Muscle layer of duodenum (tissue), 2 donors: ENCODE measurements around the gene ZYG11B.
"Not testable (repeated sequence)": the region's sequence is repeated elsewhere in the genome, so short reads cannot be mapped to it uniquely, and the experiment has no call there.

Experiments used
- H3K27ac ChIP-seq: one replicate; pipeline ENCODE4 v1.7.0; 2013; ENCODE audit warnings: mild to moderate bottlenecking, low read length
- H3K27me3 ChIP-seq: one replicate; pipeline ENCODE4 v1.7.0; 2013; ENCODE audit warnings: low read depth, mild to moderate bottlenecking, control low read depth, low read length
- H3K36me3 ChIP-seq, 2 donors: one replicate each; pipeline ENCODE4 v1.7.0; 2013; ENCODE audit warnings: low read length in 2 of 2, control low read depth in 1 of 2, mild to moderate bottlenecking in 1 of 2; ENCODE audit not compliant: insufficient read depth in 2 of 2, control insufficient read depth in 1 of 2
- H3K4me1 ChIP-seq, 2 donors: one replicate each; pipeline ENCODE4 v1.7.0; 2013; ENCODE audit warnings: low read length in 2 of 2, mild to moderate bottlenecking in 2 of 2, control low read depth in 1 of 2, moderate library complexity in 1 of 2; ENCODE audit not compliant: insufficient read depth in 2 of 2, control insufficient read depth in 1 of 2
- H3K4me3 ChIP-seq, 2 donors: one replicate each; pipeline ENCODE4 v1.7.0; 2013; ENCODE audit warnings: low read length in 2 of 2, low read depth in 1 of 2, mild to moderate bottlenecking in 1 of 2
- H3K9me3 ChIP-seq, 2 donors: one replicate each; pipeline ENCODE4 v1.7.0; 2013; ENCODE audit warnings: low read length in 2 of 2, control low read depth in 1 of 2, mild to moderate bottlenecking in 1 of 2; ENCODE audit not compliant: control insufficient read depth in 1 of 2
- donor health status: healthy.

ZYG11B gene

DNA sequence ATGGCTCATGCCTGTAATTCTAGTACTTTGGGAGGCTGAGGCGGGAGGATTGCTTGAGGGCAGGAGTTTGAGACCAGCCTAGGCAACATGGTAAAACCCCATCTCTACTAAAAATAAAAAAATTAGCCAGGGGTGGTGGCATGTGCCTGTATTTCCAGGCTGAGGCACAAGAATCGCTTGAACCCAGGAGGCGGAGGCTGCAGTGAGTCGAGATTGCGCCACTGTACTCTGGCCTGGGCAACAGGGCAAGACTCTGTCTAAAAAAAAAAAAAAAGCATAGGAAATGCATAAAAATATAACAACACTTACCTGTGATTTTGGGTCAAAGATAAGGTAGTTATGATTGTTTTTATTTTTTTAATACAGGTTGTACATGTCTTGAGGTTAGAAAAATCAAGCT lies 94.6 kb downstream of the ZYG11B start:
- H3K36me3 ChIP-seq = peaks cover 17 to 48% of the 10 kb centered on the region in 2 donors
- H3K9me3 ChIP-seq, H3K4me1 ChIP-seq, H3K27ac ChIP-seq, H3K4me3 ChIP-seq, H3K27me3 ChIP-seq: not testable (repeated sequence)

DNA sequence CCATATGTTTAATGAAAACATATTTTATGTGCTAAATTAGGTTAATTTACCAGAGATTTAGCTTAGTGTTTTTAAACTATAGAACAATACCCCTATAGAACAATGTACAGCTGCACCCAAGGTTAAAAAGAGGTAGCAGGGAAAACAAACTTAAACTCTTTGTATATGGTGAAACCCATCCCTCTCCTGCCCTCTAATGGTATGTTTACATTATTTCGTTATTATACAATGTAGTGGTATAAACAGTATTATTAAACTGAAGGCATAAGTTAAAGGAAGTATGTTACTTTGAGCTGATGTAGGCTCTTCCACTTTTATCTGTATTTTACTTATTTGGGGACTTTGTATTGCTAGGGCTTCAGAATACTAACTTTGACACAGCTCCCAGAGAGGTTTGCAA lies 99.6 kb downstream of the ZYG11B start:
- Histone ChIP-seq H3K27ac (no peak overlapping the region), H3K4me1 (no peaks in the 10 kb centered on the region), H3K36me3 (peaks cover 7 to 18% of the 10 kb centered on the region in 2 donors), H3K9me3 (no peaks in the 10 kb centered on the region), H3K27me3 (no peaks in the 10 kb centered on the region), H3K4me3 (no peak overlapping the region)

DNA sequence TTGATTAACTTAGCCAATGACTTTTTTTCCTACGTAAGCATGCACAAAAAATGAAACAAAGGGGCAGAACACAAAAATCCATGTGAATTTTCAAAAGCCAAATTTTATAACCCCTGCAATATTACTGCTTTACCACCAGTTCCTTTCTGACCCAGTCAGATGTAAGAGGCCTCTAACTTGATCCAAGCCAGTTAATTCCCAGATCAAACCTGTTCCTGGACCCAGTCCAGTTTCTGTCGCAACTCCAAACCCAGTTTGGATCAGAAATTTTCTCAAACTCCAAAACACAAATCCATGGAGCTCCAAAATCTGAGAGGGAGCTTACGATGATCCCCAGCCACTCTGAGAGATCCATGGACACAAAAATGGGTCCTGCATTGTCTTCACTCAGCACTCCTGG lies 108.5 kb downstream of the ZYG11B start:
- no peak overlapping the region for H3K27ac ChIP-seq

DNA sequence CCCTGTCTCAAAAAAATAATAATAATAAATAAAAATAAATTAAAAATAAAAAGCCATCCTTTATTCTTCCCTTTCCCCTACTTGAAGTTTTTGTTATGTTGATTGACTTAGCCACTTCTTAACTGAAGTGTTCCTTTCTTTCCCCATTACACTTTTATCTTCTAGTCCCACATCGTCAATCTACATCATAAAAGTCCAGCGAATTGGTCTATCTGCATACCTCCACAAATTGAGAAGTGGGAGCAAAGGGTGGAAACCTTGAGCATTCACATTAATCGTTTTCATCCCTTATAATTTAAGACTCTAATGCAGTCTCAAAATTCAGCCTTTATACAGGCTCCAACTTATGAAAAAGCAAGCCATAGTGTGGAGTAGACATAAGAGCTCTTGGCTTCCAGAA lies 109.8 kb downstream of the ZYG11B start:
- Histone ChIP-seq H3K4me1 (no peaks in the 10 kb centered on the region), H3K36me3 (no peaks in the 10 kb centered on the region), H3K27ac (no peak overlapping the region), H3K27me3 (no peaks in the 10 kb centered on the region), H3K4me3 (no peak overlapping the region), H3K9me3 (no peaks in the 10 kb centered on the region)

More for the DNA sequence above, 108.5 kb downstream of the ZYG11B start:
- no peaks in the 10 kb centered on the region for H3K9me3 ChIP-seq
- H3K4me1 ChIP-seq = no peaks in the 10 kb centered on the region
- H3K36me3 ChIP-seq = no peaks in the 10 kb centered on the region
- H3K27me3 ChIP-seq = no peaks in the 10 kb centered on the region
- H3K4me3 ChIP-seq = no peak overlapping the region

DNA sequence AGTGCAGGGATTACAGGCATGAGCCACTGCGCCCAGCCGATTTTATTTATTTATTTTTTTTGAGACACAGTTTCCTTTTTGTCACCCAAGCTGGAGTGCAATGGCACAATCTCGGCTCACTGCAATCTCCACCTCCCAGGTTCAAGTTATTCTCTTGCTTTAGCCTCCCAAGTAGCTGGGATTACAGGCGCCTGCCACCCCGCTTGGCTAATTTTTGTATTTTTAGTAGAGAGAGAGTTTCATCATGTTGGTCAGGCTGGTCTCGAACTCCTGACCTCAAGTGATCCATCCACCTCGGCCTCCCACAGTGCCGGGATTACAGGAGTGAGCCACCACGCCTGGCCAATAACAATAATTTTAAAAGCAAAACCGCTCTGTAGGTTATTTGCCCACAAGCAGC lies 112.9 kb downstream of the ZYG11B start:
- not testable (repeated sequence) for H3K36me3 ChIP-seq, H3K4me3 ChIP-seq, H3K27me3 ChIP-seq, H3K27ac ChIP-seq, H3K9me3 ChIP-seq
- peaks cover 0 to 12% of the 10 kb centered on the region in 2 donors for H3K4me1 ChIP-seq

DNA sequence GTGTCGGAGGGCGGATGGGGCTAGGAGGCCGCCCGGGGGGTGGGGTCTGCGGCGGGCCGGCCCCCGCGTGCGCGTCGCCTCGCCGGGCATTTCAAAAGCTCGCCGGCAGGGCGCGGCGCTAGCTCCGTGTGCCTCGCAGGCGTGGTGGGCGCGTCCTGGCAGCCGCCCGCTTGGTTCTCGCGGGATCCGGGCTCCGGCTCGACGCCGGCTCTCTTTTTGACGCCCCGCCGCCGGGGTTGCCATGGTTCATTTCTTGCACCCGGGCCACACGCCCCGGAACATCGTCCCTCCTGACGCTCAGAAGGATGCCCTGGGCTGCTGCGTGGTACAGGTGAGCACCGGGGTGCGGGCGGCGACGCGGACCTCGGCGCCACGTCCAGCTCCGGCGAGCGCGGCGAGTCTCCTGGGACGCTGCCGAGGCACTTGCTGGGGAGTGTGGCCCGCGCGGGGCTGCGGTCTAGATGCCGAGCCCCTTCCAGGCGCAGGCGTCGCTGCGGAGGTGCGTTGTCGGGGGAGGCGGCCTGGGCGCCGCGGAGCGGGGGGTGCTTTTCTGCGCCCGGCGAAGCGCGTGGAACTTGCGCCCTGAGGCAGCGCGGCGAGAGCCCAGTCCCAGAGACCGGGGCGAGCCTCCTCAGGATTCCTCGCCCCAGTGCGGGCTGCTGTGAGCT lies 116.5 kb downstream of the ZYG11B start, which contains the start of gene ZYG11A:
TSS of gene ZYG11A (plus strand) at position 118 of the 668 bp plus-strand sequence. CDS start at position 242, 124 bp downstream.
- peaks cover 0 to 12% of the 10 kb centered on the region in 2 donors for H3K4me1 ChIP-seq
- no peak within 1 kb of the TSS for H3K27ac ChIP-seq
- no peaks in the 10 kb centered on the region for H3K9me3 ChIP-seq
- no peaks in the 10 kb centered on the region for H3K36me3 ChIP-seq
- peaks cover 10% of the 10 kb centered on the region for H3K27me3 ChIP-seq
- H3K4me3 ChIP-seq = peak within 1 kb of the TSS in 1 of 2 donors; percentile 63

DNA sequence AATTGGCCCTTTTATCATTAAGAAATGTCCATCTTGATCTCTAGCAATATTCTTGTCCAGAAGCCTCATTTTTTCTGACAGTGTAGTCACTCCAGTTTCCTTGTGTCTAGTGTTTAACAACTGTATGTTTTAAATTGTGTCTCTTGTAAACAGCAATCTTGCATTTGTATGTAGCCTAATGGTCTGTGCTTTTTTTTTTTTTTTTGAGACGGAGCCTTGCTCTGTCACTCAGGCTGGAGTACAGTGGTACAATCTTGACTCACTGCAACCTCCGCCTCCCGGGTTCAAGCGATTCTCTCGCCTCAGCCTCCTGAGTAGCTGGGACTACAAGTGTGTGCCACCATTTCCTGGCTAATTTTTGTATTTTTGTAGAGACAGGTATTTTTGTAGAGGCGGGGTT lies 118.9 kb downstream of the ZYG11B start:
- peaks cover 0 to 12% of the 10 kb centered on the region in 2 donors for H3K4me1 ChIP-seq
- H3K27me3 ChIP-seq, H3K9me3 ChIP-seq, H3K36me3 ChIP-seq, H3K4me3 ChIP-seq, H3K27ac ChIP-seq: not testable (repeated sequence)

DNA sequence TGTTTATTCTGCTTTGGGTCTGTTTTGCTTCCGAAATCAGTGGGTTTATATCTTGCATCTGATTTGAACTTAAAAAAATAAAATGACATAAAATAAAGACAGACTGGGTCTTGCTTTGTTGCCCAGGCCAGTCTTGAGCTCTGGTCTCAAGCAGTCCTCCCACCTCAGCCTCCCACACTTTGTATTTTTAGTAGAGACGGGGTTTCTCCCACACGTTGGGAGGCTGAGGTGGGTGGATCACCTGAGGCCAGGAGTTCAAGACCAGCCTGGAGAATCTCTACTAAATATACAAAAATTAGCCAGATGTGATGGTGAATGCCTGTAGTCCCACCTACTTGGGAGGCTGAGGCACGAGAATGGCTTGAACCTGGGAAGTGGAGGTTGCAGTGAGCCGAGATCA lies 122.2 kb downstream of the ZYG11B start:
- Histone ChIP-seq H3K9me3 (no peaks in the 10 kb centered on the region), H3K4me3 (no peak overlapping the region), H3K27ac (no peak overlapping the region), H3K27me3 (peaks cover under 1% of the 10 kb centered on the region), H3K36me3 (no peaks in the 10 kb centered on the region), H3K4me1 (peaks cover 0 to 1% of the 10 kb centered on the region in 2 donors)

DNA sequence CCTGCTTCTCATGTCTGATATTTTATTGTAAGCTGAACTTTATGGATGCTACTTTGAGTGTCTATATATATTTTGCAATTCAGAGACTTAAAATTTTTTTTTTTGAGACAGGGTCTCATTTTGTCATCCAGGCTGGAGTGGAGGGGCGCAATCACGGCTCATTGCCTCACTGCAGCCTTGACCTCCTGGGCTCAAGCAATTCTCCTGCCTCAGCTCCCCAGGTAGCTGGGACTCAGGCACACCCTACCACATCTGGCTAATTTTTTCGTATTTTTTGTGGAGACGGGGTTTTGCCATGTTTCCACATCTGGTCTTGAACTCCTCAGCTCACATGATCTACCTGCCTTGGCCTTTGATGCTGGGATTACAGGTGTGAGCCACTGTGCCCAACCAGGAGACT lies 124.7 kb downstream of the ZYG11B start:
- Histone ChIP-seq H3K4me1 (no peaks in the 10 kb centered on the region), H3K27me3 (no peaks in the 10 kb centered on the region), H3K36me3 (no peaks in the 10 kb centered on the region), H3K4me3 (no peak overlapping the region), H3K9me3 (no peaks in the 10 kb centered on the region), H3K27ac (no peak overlapping the region)

DNA sequence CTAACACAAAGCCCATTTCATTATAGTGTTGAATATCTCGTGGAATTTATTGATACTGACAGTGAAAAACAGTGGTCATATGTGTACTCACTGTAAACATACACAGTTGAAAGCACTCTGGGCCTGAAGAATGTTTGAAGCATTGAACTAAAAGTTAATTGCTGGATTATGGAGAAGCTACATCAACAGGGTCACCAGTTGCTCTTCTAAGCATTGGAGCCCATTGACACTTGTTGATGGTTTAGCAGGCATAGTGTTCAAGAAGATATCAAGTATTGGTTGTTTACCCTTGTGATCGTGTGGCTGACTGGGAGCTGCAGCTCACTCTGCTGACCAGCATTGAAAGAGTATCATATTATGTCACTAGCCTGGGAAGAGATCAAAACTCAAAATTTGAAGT lies 126.6 kb downstream of the ZYG11B start:
- no peak overlapping the region for H3K4me3 ChIP-seq
- no peaks in the 10 kb centered on the region for H3K4me1 ChIP-seq
- no peak overlapping the region for H3K27ac ChIP-seq
- H3K36me3 ChIP-seq = no peaks in the 10 kb centered on the region
- no peaks in the 10 kb centered on the region for H3K27me3 ChIP-seq
- no peaks in the 10 kb centered on the region for H3K9me3 ChIP-seq

DNA sequence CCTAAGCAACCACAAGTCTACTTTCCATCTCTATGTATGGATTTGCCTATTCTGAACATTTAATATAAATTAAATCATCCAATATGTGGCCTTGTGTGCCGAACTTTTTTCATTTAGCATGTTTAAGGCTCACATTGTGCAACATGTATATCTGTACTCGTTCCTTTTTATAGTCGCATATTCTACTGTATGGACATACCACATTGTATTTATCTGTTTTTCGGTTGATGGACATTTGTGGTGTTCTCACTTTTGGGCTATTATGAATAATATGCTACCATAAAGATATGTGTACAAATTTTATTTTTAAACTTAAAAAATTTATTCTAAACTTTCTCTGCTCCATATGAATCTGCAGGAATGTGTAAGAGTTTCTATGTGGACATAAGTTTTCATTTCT lies 129.3 kb downstream of the ZYG11B start:
- H3K27me3 ChIP-seq = no peaks in the 10 kb centered on the region
- H3K4me3 ChIP-seq = no peak overlapping the region
- no peaks in the 10 kb centered on the region for H3K36me3 ChIP-seq
- H3K9me3 ChIP-seq = no peaks in the 10 kb centered on the region
- no peak overlapping the region for H3K27ac ChIP-seq
- no peaks in the 10 kb centered on the region for H3K4me1 ChIP-seq

DNA sequence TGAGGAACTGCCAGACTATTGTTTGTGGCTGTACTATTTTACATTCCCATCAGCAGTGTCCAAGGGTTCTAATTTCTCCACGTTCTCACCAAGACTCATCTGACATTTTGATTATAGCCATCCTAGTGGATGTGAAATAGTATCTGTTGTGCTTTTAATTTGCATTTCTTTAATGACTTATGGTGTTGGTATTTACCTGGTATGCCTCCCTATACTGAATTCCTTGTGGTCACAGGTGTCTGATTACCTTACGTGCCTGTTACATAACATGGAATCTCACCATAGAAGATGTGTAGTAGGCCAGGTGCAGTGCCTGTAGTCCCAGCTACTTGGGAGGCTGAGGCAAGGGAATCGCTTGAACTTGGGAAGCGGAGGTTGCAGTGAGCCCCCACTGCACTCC lies 129.8 kb downstream of the ZYG11B start:
- Histone ChIP-seq H3K9me3 (no peaks in the 10 kb centered on the region), H3K4me3 (no peak overlapping the region), H3K4me1 (no peaks in the 10 kb centered on the region), H3K27me3 (no peaks in the 10 kb centered on the region), H3K27ac (no peak overlapping the region), H3K36me3 (no peaks in the 10 kb centered on the region)
